Glutamatergic neuron (in vitro differentiated cells): ENCODE data around the gene MAPRE3. TPM values are rescaled to one million over a fixed set of nuclear protein-coding genes. Genes with fewer than 3 reads are reported as not detected.

ENCODE experiments used
- DNase-seq: peaks from one replicate; pipeline ENCODE4 v3.0.0; 2022
- H3K27ac Mint-ChIP-seq: one replicate; pipeline ENCODE4 v1.8.0; 2020; ENCODE audit warnings: mild to moderate bottlenecking, mixed read lengths, inconsistent platforms; ENCODE audit not compliant: unreplicated experiment
- H3K27me3 Mint-ChIP-seq: one replicate; pipeline ENCODE4 v1.8.0; 2020; ENCODE audit warnings: mild to moderate bottlenecking, moderate library complexity, mixed read lengths, inconsistent platforms; ENCODE audit not compliant: unreplicated experiment
- H3K36me3 Mint-ChIP-seq: one replicate; pipeline ENCODE4 v1.8.0; 2020; ENCODE audit warnings: mild to moderate bottlenecking, mixed read lengths, inconsistent platforms; ENCODE audit not compliant: unreplicated experiment
- H3K4me1 Mint-ChIP-seq: one replicate; pipeline ENCODE4 v1.8.0; 2020; ENCODE audit warnings: mild to moderate bottlenecking, low read depth, mixed read lengths, inconsistent platforms; ENCODE audit not compliant: unreplicated experiment
- H3K4me3 Mint-ChIP-seq: one replicate; pipeline ENCODE4 v1.8.0; 2020; ENCODE audit warnings: mild to moderate bottlenecking, mixed read lengths, inconsistent platforms; ENCODE audit not compliant: unreplicated experiment
- H3K9me3 Mint-ChIP-seq: one replicate; pipeline ENCODE4 v1.8.0; 2020; ENCODE audit warnings: mild to moderate bottlenecking, moderate library complexity, mixed read lengths, inconsistent platforms; ENCODE audit not compliant: unreplicated experiment
- total RNA-seq: library from RNA; stranded (reverse); fragmentation: NEBNext Ultra II Directional; extraction: Animal tissue kit (Norgen Biotek cat#: 25700); gene quantifications from one replicate; pipeline ENCODE4 v1.2.1, GENCODE V29; 2021; ENCODE audit not compliant: unreplicated experiment
- TF ChIP-seq, protein P1 (sequence below): fragments of 200-600 bp; sonication (generic); IDR thresholded peaks from one replicate; pipeline ENCODE4 v1.5.0; 2021; ENCODE audit not compliant: partially characterized antibody, unreplicated experiment

The MAPRE3 gene
- total RNA-seq, 1 donor from 2014 or later, result 49.2 TPM

DNA sequence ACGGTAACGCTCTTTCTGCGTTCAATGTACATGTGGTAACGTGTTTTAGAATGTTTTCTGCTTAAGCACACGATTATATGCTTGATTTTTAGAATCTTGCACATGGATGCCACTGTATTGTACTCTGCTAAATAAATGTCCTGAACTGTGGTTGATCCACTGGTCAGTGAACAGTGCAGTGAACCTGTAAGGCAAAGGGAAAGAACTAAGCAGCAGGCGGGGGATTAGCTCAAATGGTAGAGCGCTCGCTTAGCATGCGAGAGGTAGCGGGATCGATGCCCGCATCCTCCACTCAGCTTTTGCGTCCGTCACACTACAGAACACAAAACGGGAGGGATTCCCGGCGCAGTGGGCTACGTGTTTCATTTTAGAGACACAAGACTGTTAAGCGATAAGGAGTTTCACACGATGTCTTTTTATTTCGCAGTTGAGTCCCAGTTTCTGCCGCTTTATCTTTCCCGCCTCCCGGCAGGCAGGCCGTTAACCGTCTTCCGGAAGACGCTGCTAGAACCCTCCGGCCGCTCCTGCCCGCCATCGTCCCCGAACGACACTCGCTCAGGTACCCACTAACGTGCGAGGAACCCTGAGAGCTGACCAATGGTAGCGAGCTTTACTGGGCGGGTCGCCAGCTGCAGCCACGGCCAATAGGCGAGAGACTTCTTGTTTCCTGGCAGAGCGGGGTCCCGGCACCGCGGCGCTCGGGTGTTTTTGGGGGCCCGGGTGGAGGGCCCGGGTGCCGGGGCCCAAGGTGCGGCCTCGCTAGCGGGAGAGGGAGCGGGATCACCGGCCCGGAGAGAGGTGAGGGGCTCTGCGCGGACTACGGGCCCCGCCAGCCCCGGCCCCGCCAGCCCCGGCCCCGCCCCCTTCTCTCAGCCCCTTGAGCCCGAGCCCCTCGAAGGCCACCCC, 80.8 kb downstream of the MAPRE3 start, which contains the start of gene AGBL5:
AGBL5 (plus strand) TSS at position 673 of the 906 bp plus-strand sequence. CDS start 1,291 bp downstream, outside the sequence.
- peaks cover 25% of the 10 kb centered on the region for H3K27me3 Mint-ChIP-seq
- H3K27ac Mint-ChIP-seq, result peak within 1 kb of the TSS; percentile 97
- peaks cover 9% of the 10 kb centered on the region for H3K36me3 Mint-ChIP-seq
- DNase-seq, result peak; percentile 92
- TF ChIP-seq, protein P1, sequence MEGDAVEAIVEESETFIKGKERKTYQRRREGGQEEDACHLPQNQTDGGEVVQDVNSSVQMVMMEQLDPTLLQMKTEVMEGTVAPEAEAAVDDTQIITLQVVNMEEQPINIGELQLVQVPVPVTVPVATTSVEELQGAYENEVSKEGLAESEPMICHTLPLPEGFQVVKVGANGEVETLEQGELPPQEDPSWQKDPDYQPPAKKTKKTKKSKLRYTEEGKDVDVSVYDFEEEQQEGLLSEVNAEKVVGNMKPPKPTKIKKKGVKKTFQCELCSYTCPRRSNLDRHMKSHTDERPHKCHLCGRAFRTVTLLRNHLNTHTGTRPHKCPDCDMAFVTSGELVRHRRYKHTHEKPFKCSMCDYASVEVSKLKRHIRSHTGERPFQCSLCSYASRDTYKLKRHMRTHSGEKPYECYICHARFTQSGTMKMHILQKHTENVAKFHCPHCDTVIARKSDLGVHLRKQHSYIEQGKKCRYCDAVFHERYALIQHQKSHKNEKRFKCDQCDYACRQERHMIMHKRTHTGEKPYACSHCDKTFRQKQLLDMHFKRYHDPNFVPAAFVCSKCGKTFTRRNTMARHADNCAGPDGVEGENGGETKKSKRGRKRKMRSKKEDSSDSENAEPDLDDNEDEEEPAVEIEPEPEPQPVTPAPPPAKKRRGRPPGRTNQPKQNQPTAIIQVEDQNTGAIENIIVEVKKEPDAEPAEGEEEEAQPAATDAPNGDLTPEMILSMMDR, result no peak
- peak within 1 kb of the TSS; percentile 96 for H3K4me3 Mint-ChIP-seq
- H3K9me3 Mint-ChIP-seq, result peaks cover 23% of the 10 kb centered on the region
- H3K4me1 Mint-ChIP-seq, result peaks cover 7% of the 10 kb centered on the region

DNA sequence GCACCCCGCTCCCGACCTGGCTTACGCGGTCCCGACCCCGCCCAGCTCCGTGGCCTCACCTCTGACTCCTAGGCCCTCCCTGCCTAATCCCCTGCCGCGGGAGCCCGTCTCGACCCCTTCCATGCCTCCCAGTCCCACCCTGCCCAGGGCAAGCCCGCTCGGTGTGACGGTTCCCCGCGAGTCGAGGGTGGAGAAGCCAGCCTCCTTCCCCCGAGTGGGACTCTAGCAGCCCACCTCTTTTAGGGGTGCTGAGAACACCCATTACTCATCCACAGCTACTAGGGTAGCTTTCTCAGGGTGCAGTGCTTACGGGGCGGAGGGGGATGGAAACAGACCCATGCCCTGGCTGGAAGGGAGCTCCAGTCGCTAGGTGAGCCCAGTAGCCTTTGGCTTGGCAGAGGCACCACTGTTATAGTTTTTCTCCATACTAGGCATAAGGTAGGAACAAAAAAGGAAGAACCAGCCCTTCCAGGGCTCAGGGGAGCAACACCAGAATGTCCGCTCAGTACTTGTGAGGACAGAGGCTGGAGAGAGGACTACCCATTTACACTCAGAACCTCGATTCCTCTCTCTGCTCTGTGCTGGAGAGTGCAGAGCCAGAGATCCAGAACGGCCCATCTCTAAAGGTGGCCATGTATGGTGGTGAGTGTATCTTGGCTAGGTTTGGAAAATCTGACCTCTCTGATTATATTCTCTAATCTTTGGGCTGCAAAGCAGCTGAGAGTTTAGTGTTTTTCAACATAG, 81.6 kb downstream of the MAPRE3 start:
- H3K9me3 Mint-ChIP-seq, result peaks cover 23% of the 10 kb centered on the region
- peaks cover 25% of the 10 kb centered on the region for H3K27me3 Mint-ChIP-seq

DNA sequence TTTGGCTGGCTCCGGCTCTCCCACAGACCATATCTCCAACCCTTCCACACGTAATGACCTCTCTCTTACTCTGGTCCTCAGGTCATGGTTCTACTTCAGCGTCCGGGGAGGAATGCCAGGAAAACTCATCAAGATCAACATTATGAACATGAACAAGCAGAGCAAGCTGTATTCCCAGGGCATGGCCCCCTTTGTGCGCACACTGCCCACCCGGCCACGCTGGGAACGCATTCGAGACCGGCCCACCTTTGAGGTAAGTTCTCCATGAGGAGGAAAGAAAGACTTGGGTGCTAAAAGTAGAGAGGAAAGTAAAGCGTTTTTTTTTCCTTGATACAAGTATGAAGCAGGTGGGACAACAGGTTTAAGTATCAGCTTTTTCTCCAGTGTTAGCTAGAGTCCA, 82.9 kb downstream of the MAPRE3 start:
- peaks cover 25% of the 10 kb centered on the region for H3K27me3 Mint-ChIP-seq
- TF ChIP-seq, protein P1, result no peak
- peaks cover 23% of the 10 kb centered on the region for H3K9me3 Mint-ChIP-seq
- peak overlapping the region; percentile 24 for H3K27ac Mint-ChIP-seq
- H3K36me3 Mint-ChIP-seq, result peaks cover 9% of the 10 kb centered on the region
- H3K4me1 Mint-ChIP-seq, result peaks cover 7% of the 10 kb centered on the region
- H3K4me3 Mint-ChIP-seq, result peak overlapping the region; percentile 41
- no peak for DNase-seq

More for the DNA sequence above, 81.6 kb downstream of the MAPRE3 start:
- TF ChIP-seq, protein P1, result no peak
- H3K36me3 Mint-ChIP-seq, result peaks cover 9% of the 10 kb centered on the region
- peak overlapping the region; percentile 87 for H3K4me3 Mint-ChIP-seq
- H3K4me1 Mint-ChIP-seq, result peaks cover 7% of the 10 kb centered on the region
- no peak for DNase-seq
- no peak overlapping the region for H3K27ac Mint-ChIP-seq

- DNase-seq, result no peak
- Mint-ChIP-seq H3K27me3 (peaks cover 25% of the 10 kb centered on the region), H3K27ac (no peak overlapping the region), H3K4me3 (peak overlapping the region; percentile 10), H3K9me3 (peaks cover 23% of the 10 kb centered on the region), H3K36me3 (peaks cover 9% of the 10 kb centered on the region), H3K4me1 (peaks cover 7% of the 10 kb centered on the region)
- TF ChIP-seq, protein P1, result no peak
These were observed 83.3 kb downstream of the MAPRE3 start for GRCh38 chr2:27053776-27054175.
